HL-60 (cell line): ENCODE measurements around the gene CSRP2.

ENCODE experiments used
- DNase-seq, 2 experiments: peaks; one replicate each; pipeline ENCODE4 v3.0.0-alpha.2; 2010 to 2020; ENCODE audit warnings: low read depth in 1 of 2, low spot score in 1 of 2
- H3K27ac ChIP-seq: fragments of 250-450 bp; sonication (Bioruptor Pico); replicated peaks from 2 replicates; pipeline ENCODE4 v1.5.1; 2020; ENCODE audit warnings: mild to moderate bottlenecking, moderate library complexity
- H3K27me3 ChIP-seq: fragments of 250-450 bp; sonication (Bioruptor Pico); 2 replicates; pipeline ENCODE4 v1.5.1; 2021; ENCODE audit warnings: mild to moderate bottlenecking, moderate library complexity; ENCODE audit not compliant: insufficient read depth, poor library complexity, severe bottlenecking
- H3K4me3 ChIP-seq: replicated peaks from 2 replicates; pipeline ENCODE4 v1.5.1; 2011; ENCODE audit warnings: mild to moderate bottlenecking, control low read depth, low read length; ENCODE audit not compliant: insufficient read depth
- CTCF ChIP-seq: IDR thresholded peaks from one replicate; pipeline ENCODE4 v1.5.1; 2011; ENCODE audit warnings: low read length, control low read depth, inconsistent platforms; ENCODE audit not compliant: insufficient read depth
- GABPA ChIP-seq: IDR thresholded peaks from 2 replicates; pipeline ENCODE4 v1.6.1; 2012; ENCODE audit warnings: low read depth
- POLR2AphosphoS5 ChIP-seq: IDR thresholded peaks from 2 replicates; pipeline ENCODE4 v1.6.1; 2012; ENCODE audit warnings: low read depth
- REST ChIP-seq: IDR thresholded peaks from 2 replicates; pipeline ENCODE4 v1.6.1; 2012; ENCODE audit warnings: low read depth; ENCODE audit not compliant: insufficient replicate concordance
- SPI1 ChIP-seq: IDR thresholded peaks from 2 replicates; pipeline ENCODE4 v1.6.1; 2012; ENCODE audit warnings: low read depth, mild to moderate bottlenecking, borderline replicate concordance

The CSRP2 gene

GRCh38 chr12:76855271-76855670 lies 23.5 kb downstream of the CSRP2 start:
- no peak for TF ChIP-seq POLR2AphosphoS5
- no peak for TF ChIP-seq SPI1
- no peak for TF ChIP-seq GABPA
- no peak for TF ChIP-seq CTCF
- no peak for TF ChIP-seq REST
- DNase-seq, result no peak
- H3K4me3 ChIP-seq, result no peak overlapping the region
- H3K27me3 ChIP-seq, result no peaks in the 10 kb centered on the region
- no peak overlapping the region for H3K27ac ChIP-seq

DNA sequence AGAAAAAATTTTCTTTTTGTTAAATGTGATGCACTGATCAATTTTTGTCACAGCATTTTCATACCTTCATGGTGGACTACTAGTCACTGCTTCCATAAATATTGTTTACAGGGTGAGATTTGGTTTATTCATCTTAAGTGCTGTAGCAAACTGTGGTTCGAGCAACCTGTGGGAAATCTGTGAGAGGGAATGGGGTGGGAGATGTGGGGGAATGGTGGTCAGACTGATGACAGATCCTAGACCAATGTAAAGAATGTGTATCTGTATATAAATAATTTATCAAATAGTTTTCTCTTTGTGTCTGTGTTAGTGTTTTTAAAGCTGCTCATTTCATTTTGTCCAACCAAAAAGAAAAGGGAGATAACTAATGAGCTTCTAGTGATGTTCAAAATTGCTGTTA lies 26.7 kb downstream of the CSRP2 start:
- no peak for DNase-seq
- Histone ChIP-seq H3K27me3 (no peaks in the 10 kb centered on the region), H3K4me3 (no peak overlapping the region), H3K27ac (no peak overlapping the region)
- TF ChIP-seq SPI1, result no peak
- TF ChIP-seq POLR2AphosphoS5, result no peak
- no peak for TF ChIP-seq GABPA
- TF ChIP-seq CTCF, result no peak
- TF ChIP-seq REST, result no peak

GRCh38 chr12:76848132-76848531 lies 30.7 kb downstream of the CSRP2 start:
- Histone ChIP-seq H3K4me3 (no peak overlapping the region), H3K27ac (no peak overlapping the region), H3K27me3 (no peaks in the 10 kb centered on the region)
- no peak for DNase-seq
- no peak for TF ChIP-seq POLR2AphosphoS5
- no peak for TF ChIP-seq CTCF
- TF ChIP-seq REST, result no peak
- no peak for TF ChIP-seq SPI1
- TF ChIP-seq GABPA, result no peak
